ENCODE data around the gene SCFD2. TPM values are rescaled to one million over a fixed set of nuclear protein-coding genes. Genes with fewer than 3 reads are reported as not detected.

The SCFD2 gene
- total and polyA plus RNA-seq, 10 of the 15 experiments (the other 5 are each of a cell fraction or from before 2014, with no cell fraction given): 4.8 to 37.6 (median 24.9) TPM

GRCh38 chr4:52979821-52980590, 385.9 kb downstream of the SCFD2 start:
- no peak overlapping the region for H3K4me3 ChIP-seq
- H3K4me1 ChIP-seq (ENCODE audit: control insufficient read depth, insufficient read depth, low read length): no peaks in the 10 kb centered on the region
- no TSS peak for BruUV-seq (replicated peaks)
- DNase-seq (ENCODE audit: low read depth, low spot score) (no peak), ATAC-seq (no peak), FAIRE-seq (no peak)
- no peaks in the 10 kb centered on the region for H3K9me3 ChIP-seq (replicated peaks; ENCODE audit: control insufficient read depth, insufficient read depth, low read length)
- no peak overlapping the region for H3K9ac ChIP-seq (ENCODE audit: control insufficient read depth, insufficient read depth, low read length)
- no peak overlapping the region for H2AFZ ChIP-seq (ENCODE audit: control insufficient read depth, low read depth, low read length)
- no peaks in the 10 kb centered on the region for H3K79me2 ChIP-seq (ENCODE audit: control insufficient read depth, insufficient read depth, low read length)
- WGBS (ENCODE audit: insufficient coverage, insufficient replicate concordance, low lambda C conversion rate, missing lambda C conversion rate): 63% methylated on average over 3 of the region's 3 CpGs
- H3K27ac ChIP-seq (ENCODE audit: control insufficient read depth, insufficient read depth): no peak overlapping the region
- intact Hi-C loops (cut with micrococcal nuclease; ENCODE audit: unreplicated experiment): loop anchor here (5.0 to 10.0 kb wide), 2 partner anchors 255 to 393 kb away; no protein-coding TSS in a partner anchor
- SMC1A ChIA-PET (ENCODE audit: uncharacterized antibody, unreplicated experiment): interaction anchor here (0.8 to 2.9 kb wide), 3 partner anchors 69 to 435 kb away, joined by 3 to 8 read pairs (median 4); no protein-coding TSS in a partner anchor
- H3K4me2 ChIP-seq (ENCODE audit: control insufficient read depth, insufficient read depth): no peak overlapping the region
- RAD21 ChIA-PET (ENCODE audit: unreplicated experiment): interaction anchor here (0.7 kb wide), 1 partner anchor 435 kb away, joined by 4 read pairs; no protein-coding TSS in a partner anchor
- CTCF ChIA-PET: interaction anchor here (0.7 to 6.4 kb wide), 3 partner anchors 68 to 603 kb away, joined by 3 to 91 read pairs (median 3); no protein-coding TSS in a partner anchor
- TF ChIP-seq CEBPZ (IDR thresholded peaks at IDR 0.05; ENCODE audit: low read depth, low read length): no peak
- no peak for TF ChIP-seq PRDM15 (CRISPR knock-in tag; IDR thresholded peaks at IDR 0.05)
- no peak for TF ChIP-seq HDAC2 (IDR thresholded peaks at IDR 0.05)
- peak; percentile 24; the same call in 1 of the 2 replicates for TF ChIP-seq RUNX3 (IDR thresholded peaks at IDR 0.05; ENCODE audit: low read length)
- H3K27me3 ChIP-seq (replicated peaks in 1 of 2; ENCODE audit: control insufficient read depth in 2 of 2, insufficient read depth in 2 of 2, low read length in 1 of 2): no peaks in the 10 kb centered on the region
- no peaks in the 10 kb centered on the region for H4K20me1 ChIP-seq (ENCODE audit: control insufficient read depth, insufficient read depth)
- in situ Hi-C loops (cut with MboI): loop anchor here (5.0 kb wide), 2 partner anchors 433 to 603 kb away; no protein-coding TSS in a partner anchor
- POLR2A ChIA-PET: no interaction called here
- H3K36me3 ChIP-seq (ENCODE audit: control insufficient read depth in 2 of 2, insufficient read depth in 2 of 2, low read length in 1 of 2): no peaks in the 10 kb centered on the region
